DOHH2 (cell line): Measurements from ENCODE around the gene PSPH.

ENCODE experiments used
- EZH2phosphoT487 ChIP-seq: fragments of 200-600 bp; sonication (generic); IDR thresholded peaks from 2 replicates; pipeline ENCODE4 v1.6.1; 2017; ENCODE audit warnings: borderline replicate concordance, mild to moderate bottlenecking, antibody characterized with exemption, low read length, moderate library complexity, mixed read lengths
- TF ChIP-seq, protein P1 (sequence below): fragments of 200-600 bp; sonication (generic); IDR thresholded peaks from one replicate; pipeline ENCODE4 v1.5.1; 2014; ENCODE audit warnings: antibody characterized with exemption, mild to moderate bottlenecking, low read depth, low read length; ENCODE audit not compliant: poor library complexity, severe bottlenecking

DNA sequence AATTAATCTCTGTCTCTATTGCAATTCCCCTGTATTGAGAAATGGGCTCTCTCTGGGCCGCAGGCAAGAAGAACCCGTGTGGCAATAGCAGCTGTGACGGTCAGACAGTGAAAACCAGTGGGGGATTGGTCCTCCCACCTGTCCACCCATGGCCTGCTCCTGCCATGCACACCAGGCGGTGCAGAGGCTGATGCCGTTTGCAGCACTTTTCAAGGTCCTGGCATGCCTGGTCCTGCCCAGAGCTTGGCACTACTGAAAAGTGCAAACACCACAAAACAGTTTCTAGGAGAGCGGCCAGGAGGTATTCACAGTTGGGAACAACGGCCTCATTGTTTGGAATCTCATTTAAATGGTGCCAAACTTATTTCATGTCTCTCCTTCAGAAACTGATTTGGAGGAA lies 41.5 kb downstream of the PSPH start:
- TF ChIP-seq, protein P1, sequence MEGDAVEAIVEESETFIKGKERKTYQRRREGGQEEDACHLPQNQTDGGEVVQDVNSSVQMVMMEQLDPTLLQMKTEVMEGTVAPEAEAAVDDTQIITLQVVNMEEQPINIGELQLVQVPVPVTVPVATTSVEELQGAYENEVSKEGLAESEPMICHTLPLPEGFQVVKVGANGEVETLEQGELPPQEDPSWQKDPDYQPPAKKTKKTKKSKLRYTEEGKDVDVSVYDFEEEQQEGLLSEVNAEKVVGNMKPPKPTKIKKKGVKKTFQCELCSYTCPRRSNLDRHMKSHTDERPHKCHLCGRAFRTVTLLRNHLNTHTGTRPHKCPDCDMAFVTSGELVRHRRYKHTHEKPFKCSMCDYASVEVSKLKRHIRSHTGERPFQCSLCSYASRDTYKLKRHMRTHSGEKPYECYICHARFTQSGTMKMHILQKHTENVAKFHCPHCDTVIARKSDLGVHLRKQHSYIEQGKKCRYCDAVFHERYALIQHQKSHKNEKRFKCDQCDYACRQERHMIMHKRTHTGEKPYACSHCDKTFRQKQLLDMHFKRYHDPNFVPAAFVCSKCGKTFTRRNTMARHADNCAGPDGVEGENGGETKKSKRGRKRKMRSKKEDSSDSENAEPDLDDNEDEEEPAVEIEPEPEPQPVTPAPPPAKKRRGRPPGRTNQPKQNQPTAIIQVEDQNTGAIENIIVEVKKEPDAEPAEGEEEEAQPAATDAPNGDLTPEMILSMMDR: no peak
- no peak for TF ChIP-seq EZH2phosphoT487
